Erythroblast (primary cell): ENCODE data around the gene SPATA12.

ENCODE experiments used
- GATA1 ChIP-seq: IDR thresholded peaks from 2 replicates; pipeline ENCODE4 v1.6.1; 2011; ENCODE audit warnings: low read depth, mild to moderate bottlenecking, control low read depth, low read length, moderate library complexity
- POLR2A ChIP-seq: IDR thresholded peaks from 2 replicates; pipeline ENCODE4 v1.6.1; 2011; ENCODE audit warnings: mild to moderate bottlenecking, low read length

GRCh38 chr3:57063032-57063431 is 2.6 kb downstream of the SPATA12 start:
- TF ChIP-seq POLR2A: no peak
- TF ChIP-seq GATA1: no peak
